ENCODE measurements around the gene SMAP1. TPM values are rescaled to one million over a fixed set of nuclear protein-coding genes. Genes with fewer than 3 reads are reported as not detected.

SMAP1 gene
- total RNA-seq, 6 experiments from 2014 or later, result 11.4 to 24.4 (median 21.5) TPM

- H3K27ac Mint-ChIP-seq, result no peak overlapping the region
- peaks cover 5% of the 10 kb centered on the region; the same call in 1 of the 2 replicates for H3K9me3 Mint-ChIP-seq
- no peak for TF ChIP-seq CTCF (IDR thresholded peaks at IDR 0.05)
- H3K4me3 Mint-ChIP-seq, result no peak overlapping the region
- H3K36me3 Mint-ChIP-seq (ENCODE audit: low read depth), result no peaks in the 10 kb centered on the region
- no peak for DNase-seq
- H3K4me1 Mint-ChIP-seq (ENCODE audit: low read depth), result no peaks in the 10 kb centered on the region
- H3K27me3 Mint-ChIP-seq (ENCODE audit: insufficient read depth), result peaks cover 5% of the 10 kb centered on the region; the same call in 1 of the 2 replicates
These were observed 37.8 kb upstream of the SMAP1 start for GRCh38 chr6:70629929-70630328.

DNA sequence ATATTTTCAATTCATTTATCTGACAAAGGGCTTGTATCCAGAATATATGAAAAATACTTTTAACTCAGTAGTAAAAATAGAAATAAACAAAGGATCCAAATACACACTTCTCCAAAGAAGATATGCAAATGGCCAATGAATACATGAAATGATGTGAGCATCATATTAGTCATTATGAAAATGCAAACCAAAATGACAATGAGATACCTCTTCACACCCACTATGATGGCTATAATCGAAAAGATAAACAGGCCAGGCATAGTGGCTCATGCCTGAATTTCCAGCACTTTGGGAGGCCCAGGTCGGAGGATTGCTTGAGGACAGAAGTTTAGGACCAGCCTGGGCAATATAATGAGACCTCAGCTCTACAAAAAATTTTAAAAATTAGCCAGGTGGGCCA lies 33.8 kb upstream of the SMAP1 start:
- Mint-ChIP-seq H3K27ac (no peak overlapping the region), H3K4me3 (no peak overlapping the region), H3K27me3 (ENCODE audit: insufficient read depth) (no peaks in the 10 kb centered on the region), H3K4me1 (ENCODE audit: low read depth) (no peaks in the 10 kb centered on the region), H3K36me3 (ENCODE audit: low read depth) (no peaks in the 10 kb centered on the region), H3K9me3 (no peaks in the 10 kb centered on the region)
- DNase-seq, result no peak
- TF ChIP-seq CTCF (IDR thresholded peaks at IDR 0.05), result no peak

DNA sequence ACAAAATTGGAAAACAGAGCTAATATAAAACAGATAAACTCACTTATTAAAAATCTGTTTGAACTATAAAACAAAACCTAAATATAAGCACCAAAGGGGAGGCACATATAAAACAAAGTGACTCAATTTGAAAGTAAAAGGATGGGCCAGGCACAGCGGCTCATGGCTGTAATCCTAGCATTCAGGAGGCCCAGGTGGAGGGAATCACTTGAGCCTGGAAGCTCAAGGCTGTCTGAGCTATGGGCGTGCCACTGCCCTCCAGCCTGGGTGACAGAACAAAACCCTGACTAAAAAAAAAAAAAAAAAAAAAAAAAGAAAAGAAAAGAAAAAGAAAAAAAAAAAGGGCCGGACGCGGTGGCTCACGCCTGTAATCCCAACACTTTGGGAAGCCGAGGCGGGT lies 31.1 kb upstream of the SMAP1 start:
- Mint-ChIP-seq H3K27me3 (ENCODE audit: insufficient read depth) (peaks cover 1% of the 10 kb centered on the region; the same call in 1 of the 2 replicates), H3K4me1 (ENCODE audit: low read depth) (no peaks in the 10 kb centered on the region), H3K27ac (no peak overlapping the region), H3K9me3 (no peaks in the 10 kb centered on the region), H3K4me3 (no peak overlapping the region), H3K36me3 (ENCODE audit: low read depth) (no peaks in the 10 kb centered on the region)
- no peak for TF ChIP-seq CTCF (IDR thresholded peaks at IDR 0.05)
- DNase-seq, result no peak

DNA sequence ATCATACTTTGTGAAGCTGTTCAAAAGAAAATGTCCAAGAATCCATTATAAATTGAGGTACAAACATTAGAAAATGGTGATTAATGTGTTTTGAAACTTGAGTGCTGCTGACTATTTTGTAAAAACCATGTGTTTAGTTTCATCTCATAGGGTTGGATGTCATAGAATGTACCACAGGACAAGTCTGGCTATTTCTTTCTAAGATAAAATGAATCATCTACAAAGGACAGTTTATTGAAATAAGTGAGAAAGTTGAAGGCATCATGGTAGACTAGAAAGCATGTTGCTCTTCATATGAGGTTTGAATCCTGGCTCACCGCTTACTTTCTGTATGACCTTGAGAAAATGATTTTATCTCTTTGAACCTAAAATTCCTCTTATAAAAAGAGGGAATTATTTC lies 29.2 kb upstream of the SMAP1 start:
- DNase-seq, result no peak
- Mint-ChIP-seq H3K27ac (no peak overlapping the region), H3K4me3 (no peak overlapping the region), H3K27me3 (ENCODE audit: insufficient read depth) (peaks cover 1% of the 10 kb centered on the region; the same call in 1 of the 2 replicates), H3K36me3 (ENCODE audit: low read depth) (no peaks in the 10 kb centered on the region), H3K4me1 (ENCODE audit: low read depth) (no peaks in the 10 kb centered on the region), H3K9me3 (no peaks in the 10 kb centered on the region)
- no peak for TF ChIP-seq CTCF (IDR thresholded peaks at IDR 0.05)

- H3K4me3 Mint-ChIP-seq, result no peak overlapping the region
- H3K27ac Mint-ChIP-seq, result no peak overlapping the region
- H3K4me1 Mint-ChIP-seq (ENCODE audit: low read depth), result no peaks in the 10 kb centered on the region
- no peak for TF ChIP-seq CTCF (IDR thresholded peaks at IDR 0.05)
- H3K9me3 Mint-ChIP-seq, result no peaks in the 10 kb centered on the region
- H3K27me3 Mint-ChIP-seq (ENCODE audit: insufficient read depth), result peaks cover 4% of the 10 kb centered on the region; the same call in 1 of the 2 replicates
- no peaks in the 10 kb centered on the region for H3K36me3 Mint-ChIP-seq (ENCODE audit: low read depth)
- DNase-seq, result no peak
These were observed 16.3 kb upstream of the SMAP1 start for GRCh38 chr6:70651326-70651905.
